ENCODE data around the gene EXOC4.

DNA sequence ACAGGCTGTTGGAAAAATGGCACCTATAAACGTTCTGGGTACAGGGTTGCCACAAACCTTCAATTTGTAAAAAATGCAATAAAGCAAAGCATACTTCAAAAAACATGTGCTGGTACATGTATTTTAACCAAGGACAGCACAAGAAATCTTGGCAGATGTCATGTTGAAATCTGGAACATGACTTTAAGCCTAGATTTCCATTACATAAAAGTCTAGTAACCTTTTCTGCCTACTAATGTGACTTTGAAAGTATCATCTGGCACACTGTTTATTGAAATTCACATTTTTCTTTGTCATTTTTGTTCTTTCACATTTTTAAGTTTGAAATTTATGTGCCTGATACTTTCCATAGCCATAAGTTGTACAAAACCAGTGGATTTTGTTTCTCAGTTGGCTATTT, 296.8 kb downstream of the EXOC4 start:
- TF ChIP-seq POLR2A (IDR thresholded peaks at IDR 0.05; ENCODE audit: low read length): no peak
- no peak for TF ChIP-seq GATA1 (IDR thresholded peaks at IDR 0.05; ENCODE audit: low read depth, low read length)

Data from erythroblast (primary cell).